ENCODE results near the gene SNU13. TPM values are rescaled to one million over a fixed set of nuclear protein-coding genes. Genes with fewer than 3 reads are reported as not detected.

SNU13 gene
- total and polyA plus RNA-seq, 2 donors (not counting 1 experiment from before 2014, with no cell fraction given): 99.0 to 114 TPM

- peak overlapping the region in 4 of 5 experiments; percentile 72 to 84 (median 76) for H3K4me3 ChIP-seq (ENCODE audit: control extremely low read depth in 1 of 5, extremely low read depth in 1 of 5, insufficient read depth in 1 of 5, low read depth in 2 of 5, low read length in 4 of 5)
- ATAC-seq (ENCODE audit: low read depth): no peak
- peak overlapping the region; percentile 92 for H3K27ac ChIP-seq (ENCODE audit: low read length in 2 of 2)
- peaks cover 100% of the 10 kb centered on the region for H3K79me2 ChIP-seq (ENCODE audit: control insufficient read depth, insufficient read depth, low read length)
- ChIA-PET CTCF (no interaction called here), POLR2A (no interaction called here)
- H3K9me3 ChIP-seq (ENCODE audit: control extremely low read depth in 1 of 3, control insufficient read depth in 2 of 3, insufficient read depth in 1 of 3, low read length in 2 of 3): no peaks in the 10 kb centered on the region
- peaks cover 24% of the 10 kb centered on the region for H3K4me1 Mint-ChIP-seq
- TF ChIP-seq CTCF (IDR thresholded peaks at IDR 0.05): no peak
- TF ChIP-seq EZH2 (IDR thresholded peaks at IDR 0.05; ENCODE audit: borderline replicate concordance, insufficient read depth, low read depth, low read length, poor library complexity, severe bottlenecking): no peak
- H3K36me3 ChIP-seq (replicated peaks in 1 of 2; ENCODE audit: control extremely low read depth in 1 of 2, control insufficient read depth in 1 of 2, extremely low read depth in 1 of 2, insufficient read depth in 2 of 2, low read length in 1 of 2): peaks cover 4 to 24% of the 10 kb centered on the region in 2 experiments
- peak overlapping the region; percentile 96 for H3K27ac Mint-ChIP-seq
- WGBS (ENCODE audit: insufficient coverage): 93% methylated on average over 7 of the region's 9 CpGs
- no peaks in the 10 kb centered on the region for H3K27me3 Mint-ChIP-seq
- peak overlapping the region; percentile 96 for H3K4me3 Mint-ChIP-seq
- no peaks in the 10 kb centered on the region for H3K9me3 Mint-ChIP-seq (ENCODE audit: insufficient read depth)
- H3K4me1 ChIP-seq (ENCODE audit: control insufficient read depth in 2 of 2, insufficient read depth in 2 of 2, low read length in 2 of 2): peaks cover 20 to 26% of the 10 kb centered on the region in 2 donors
- peaks cover 48% of the 10 kb centered on the region for H4K20me1 ChIP-seq (ENCODE audit: control insufficient read depth, insufficient read depth, low read length, poor library complexity, severe bottlenecking)
- intact Hi-C loops (cut with micrococcal nuclease): no loop called here
- H3K9ac ChIP-seq (ENCODE audit: low read length): peak overlapping the region; percentile 82
- no peak for DNase-seq
- H2AFZ ChIP-seq (ENCODE audit: insufficient read depth, low read depth, low read length, poor library complexity, severe bottlenecking): peak overlapping the region; percentile 67
- no peaks in the 10 kb centered on the region for H3K27me3 ChIP-seq (replicated peaks in 1 of 4; ENCODE audit: control extremely low read depth in 1 of 4, control insufficient read depth in 3 of 4, insufficient read depth in 4 of 4, low read length in 3 of 4)
- H3K4me2 ChIP-seq (replicated peaks; ENCODE audit: low read depth, low read length, poor library complexity, severe bottlenecking): peak overlapping the region; percentile 73
Observed at GRCh38 chr22:41683052-41683451, 5.6 kb downstream of the SNU13 start.

- ChIA-PET CTCF (interaction anchor here (1.0 to 2.2 kb wide), 2 partner anchors 15 kb away, joined by 3 to 7 read pairs; no protein-coding TSS in a partner anchor), POLR2A (interaction anchor here (0.9 to 1.0 kb wide), 2 partner anchors 65 to 244 kb away, joined by 3 to 4 read pairs; partner anchors contain the start of gene TNFRSF13C)
- TF ChIP-seq EZH2 (IDR thresholded peaks at IDR 0.05; ENCODE audit: borderline replicate concordance, insufficient read depth, low read depth, low read length, poor library complexity, severe bottlenecking): no peak
- no peak for TF ChIP-seq CTCF (IDR thresholded peaks at IDR 0.05)
- Histone ChIP-seq H3K79me2 (ENCODE audit: control insufficient read depth, insufficient read depth, low read length) (peaks cover 100% of the 10 kb centered on the region), H3K4me2 (replicated peaks; ENCODE audit: low read depth, low read length, poor library complexity, severe bottlenecking) (peak overlapping the region; percentile 73), H3K9ac (ENCODE audit: low read length) (peak overlapping the region; percentile 82), H3K4me3 (ENCODE audit: control extremely low read depth in 1 of 5, extremely low read depth in 1 of 5, insufficient read depth in 1 of 5, low read depth in 2 of 5, low read length in 4 of 5) (peak overlapping the region; percentile 43 to 84 (median 74)), H3K9me3 (ENCODE audit: control extremely low read depth in 1 of 3, control insufficient read depth in 2 of 3, insufficient read depth in 1 of 3, low read length in 2 of 3) (no peaks in the 10 kb centered on the region), H3K27ac (ENCODE audit: low read length in 2 of 2) (peak overlapping the region; percentile 92), H3K27me3 (replicated peaks in 1 of 4; ENCODE audit: control extremely low read depth in 1 of 4, control insufficient read depth in 3 of 4, insufficient read depth in 4 of 4, low read length in 3 of 4) (no peaks in the 10 kb centered on the region), H3K4me1 (ENCODE audit: control insufficient read depth in 2 of 2, insufficient read depth in 2 of 2, low read length in 2 of 2) (peaks cover 13 to 19% of the 10 kb centered on the region in 2 donors), H3K36me3 (replicated peaks in 1 of 2; ENCODE audit: control extremely low read depth in 1 of 2, control insufficient read depth in 1 of 2, extremely low read depth in 1 of 2, insufficient read depth in 2 of 2, low read length in 1 of 2) (peaks cover 4 to 31% of the 10 kb centered on the region in 2 experiments), H4K20me1 (ENCODE audit: control insufficient read depth, insufficient read depth, low read length, poor library complexity, severe bottlenecking) (peaks cover 54% of the 10 kb centered on the region), H2AFZ (ENCODE audit: insufficient read depth, low read depth, low read length, poor library complexity, severe bottlenecking) (peak overlapping the region; percentile 67)
- DNase-seq: peak; percentile 93
- Mint-ChIP-seq H3K4me3 (peak overlapping the region; percentile 96), H3K9me3 (ENCODE audit: insufficient read depth) (no peaks in the 10 kb centered on the region), H3K27ac (peak overlapping the region; percentile 96), H3K27me3 (no peaks in the 10 kb centered on the region), H3K4me1 (peaks cover 19% of the 10 kb centered on the region)
- 30% methylated on average over 44 of the region's 50 CpGs for whole genome bisulfite sequencing (ENCODE audit: insufficient coverage)
- intact Hi-C loops (cut with micrococcal nuclease): no loop called here
- peak; percentile 90 for ATAC-seq (ENCODE audit: low read depth)
Observed at GRCh38 chr22:41682033-41682807, 6.4 kb downstream of the SNU13 start.

Measured in B cell (primary cell).